ENCODE data around the gene LEMD2.

- TF ChIP-seq, protein P1, sequence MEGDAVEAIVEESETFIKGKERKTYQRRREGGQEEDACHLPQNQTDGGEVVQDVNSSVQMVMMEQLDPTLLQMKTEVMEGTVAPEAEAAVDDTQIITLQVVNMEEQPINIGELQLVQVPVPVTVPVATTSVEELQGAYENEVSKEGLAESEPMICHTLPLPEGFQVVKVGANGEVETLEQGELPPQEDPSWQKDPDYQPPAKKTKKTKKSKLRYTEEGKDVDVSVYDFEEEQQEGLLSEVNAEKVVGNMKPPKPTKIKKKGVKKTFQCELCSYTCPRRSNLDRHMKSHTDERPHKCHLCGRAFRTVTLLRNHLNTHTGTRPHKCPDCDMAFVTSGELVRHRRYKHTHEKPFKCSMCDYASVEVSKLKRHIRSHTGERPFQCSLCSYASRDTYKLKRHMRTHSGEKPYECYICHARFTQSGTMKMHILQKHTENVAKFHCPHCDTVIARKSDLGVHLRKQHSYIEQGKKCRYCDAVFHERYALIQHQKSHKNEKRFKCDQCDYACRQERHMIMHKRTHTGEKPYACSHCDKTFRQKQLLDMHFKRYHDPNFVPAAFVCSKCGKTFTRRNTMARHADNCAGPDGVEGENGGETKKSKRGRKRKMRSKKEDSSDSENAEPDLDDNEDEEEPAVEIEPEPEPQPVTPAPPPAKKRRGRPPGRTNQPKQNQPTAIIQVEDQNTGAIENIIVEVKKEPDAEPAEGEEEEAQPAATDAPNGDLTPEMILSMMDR (IDR thresholded peaks at IDR 0.05): no peak
- TF ChIP-seq POLR2A (IDR thresholded peaks at IDR 0.05) (no peak), POLR2AphosphoS5 (IDR thresholded peaks at IDR 0.05) (no peak), EP300 (IDR thresholded peaks at IDR 0.05; ENCODE audit: low read depth) (no peak)
Measured at GRCh38 chr6:33790379-33790778, 1.4 kb upstream of the LEMD2 start.
